T-helper 1 cell treated with Interleukin-12 subunit alpha and Interleukin-12 subunit beta and Interleukin-4 antibody, amounts not matched to agents 30 μg/mL and 1 μg/mL, for 36 hours (primary cell): ENCODE data around the gene TRRAP.

Experiments
- H3K27ac Mint-ChIP-seq: one replicate; pipeline ENCODE4 v1.8.0; 2021; ENCODE audit warnings: mild to moderate bottlenecking, mixed read lengths
- H3K27me3 Mint-ChIP-seq: one replicate; pipeline ENCODE4 v1.8.0; 2021; ENCODE audit warnings: low read depth, mixed read lengths
- H3K36me3 Mint-ChIP-seq: one replicate; pipeline ENCODE4 v1.8.0; 2021; ENCODE audit warnings: low read depth, mixed read lengths
- H3K4me1 Mint-ChIP-seq: one replicate; pipeline ENCODE4 v1.8.0; 2021; ENCODE audit warnings: low read depth, mixed read lengths
- H3K4me3 Mint-ChIP-seq: one replicate; pipeline ENCODE4 v1.8.0; 2021; ENCODE audit warnings: mild to moderate bottlenecking, moderate library complexity, mixed read lengths
- H3K9me3 Mint-ChIP-seq: one replicate; pipeline ENCODE4 v1.8.0; 2021; ENCODE audit warnings: mixed read lengths

TRRAP gene

DNA sequence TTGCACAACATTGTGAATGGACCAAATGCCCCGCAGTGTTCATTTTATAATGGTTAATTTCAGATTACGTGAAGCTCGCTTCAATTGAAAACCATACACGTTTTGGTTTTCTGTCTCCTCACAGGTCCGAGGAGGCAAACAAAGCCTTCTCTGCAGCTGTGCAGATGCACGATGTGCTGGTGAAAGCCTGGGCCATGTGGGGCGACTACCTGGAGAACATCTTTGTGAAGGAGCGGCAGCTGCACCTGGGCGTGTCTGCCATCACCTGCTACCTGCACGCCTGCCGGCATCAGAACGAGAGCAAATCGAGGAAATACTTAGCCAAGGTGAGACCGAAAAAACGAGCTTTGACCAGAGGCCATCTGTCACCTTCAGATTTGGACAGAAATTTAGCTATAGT, 110.3 kb downstream of the TRRAP start:
- Mint-ChIP-seq H3K27ac (no peak overlapping the region), H3K4me3 (no peak overlapping the region), H3K4me1 (no peaks in the 10 kb centered on the region), H3K27me3 (no peaks in the 10 kb centered on the region), H3K9me3 (peaks cover 12% of the 10 kb centered on the region), H3K36me3 (peaks cover 66% of the 10 kb centered on the region)

DNA sequence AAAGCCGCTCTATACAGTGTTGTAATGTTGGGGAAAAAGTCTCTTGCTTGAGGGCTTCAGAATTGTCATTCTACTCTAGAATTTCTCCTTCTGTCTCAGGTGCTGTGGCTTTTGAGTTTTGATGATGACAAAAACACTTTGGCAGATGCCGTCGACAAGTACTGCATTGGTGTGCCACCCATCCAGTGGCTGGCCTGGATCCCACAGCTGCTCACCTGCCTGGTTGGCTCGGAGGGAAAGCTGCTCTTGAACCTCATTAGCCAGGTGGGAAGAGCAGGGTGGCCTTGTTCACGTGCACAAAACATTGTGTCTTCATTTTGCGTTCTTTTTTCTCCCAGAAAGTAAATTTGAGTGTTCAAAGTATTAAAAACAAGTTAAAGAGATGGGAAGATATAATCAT, 112.0 kb downstream of the TRRAP start:
- Mint-ChIP-seq H3K27me3 (no peaks in the 10 kb centered on the region), H3K4me3 (no peak overlapping the region), H3K27ac (no peak overlapping the region), H3K4me1 (no peaks in the 10 kb centered on the region), H3K36me3 (peaks cover 59% of the 10 kb centered on the region), H3K9me3 (peaks cover 12% of the 10 kb centered on the region)

DNA sequence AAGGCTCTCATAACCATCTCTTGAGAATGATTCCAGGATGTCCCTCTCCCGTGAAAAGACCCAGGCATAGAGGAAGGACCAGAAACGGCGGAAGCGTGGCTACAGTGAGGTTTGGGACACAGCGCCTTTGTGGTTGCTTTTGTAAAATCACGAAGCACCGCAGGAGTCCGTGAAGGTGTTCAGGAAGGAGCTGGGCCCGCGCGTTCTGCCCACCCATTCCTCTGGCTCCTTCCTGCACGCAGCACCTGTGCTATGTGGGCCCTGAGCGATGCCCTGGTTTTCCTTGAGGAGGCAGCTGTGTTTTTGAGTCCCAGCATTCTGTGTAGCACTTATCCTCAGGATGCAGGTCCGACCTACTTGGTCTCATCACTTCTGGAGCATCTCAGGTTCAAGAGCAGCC, 112.8 kb downstream of the TRRAP start:
- Mint-ChIP-seq H3K27me3 (no peaks in the 10 kb centered on the region), H3K9me3 (peaks cover 6% of the 10 kb centered on the region), H3K4me3 (no peak overlapping the region), H3K36me3 (peaks cover 59% of the 10 kb centered on the region), H3K4me1 (peaks cover 6% of the 10 kb centered on the region), H3K27ac (no peak overlapping the region)

DNA sequence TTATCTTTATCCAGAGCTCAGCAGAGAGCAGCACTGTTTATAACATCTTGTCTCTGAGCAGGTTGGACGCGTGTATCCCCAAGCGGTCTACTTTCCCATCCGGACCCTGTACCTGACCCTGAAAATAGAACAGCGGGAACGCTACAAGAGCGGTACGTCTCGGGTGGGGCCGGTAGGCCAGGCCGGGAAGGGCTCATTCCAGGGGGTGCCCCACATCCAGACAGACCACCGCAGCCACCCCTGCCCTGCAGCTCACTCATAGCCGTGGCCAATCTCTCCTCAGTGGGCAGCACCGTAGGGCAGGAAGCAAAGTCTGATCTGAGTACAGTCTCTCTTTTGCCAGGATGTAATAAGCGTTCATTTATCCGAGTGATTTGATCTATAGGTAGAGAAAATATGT, 113.7 kb downstream of the TRRAP start:
- Mint-ChIP-seq H3K27me3 (no peaks in the 10 kb centered on the region), H3K4me3 (no peak overlapping the region), H3K36me3 (peaks cover 52% of the 10 kb centered on the region), H3K27ac (no peak overlapping the region), H3K4me1 (peaks cover 6% of the 10 kb centered on the region), H3K9me3 (no peaks in the 10 kb centered on the region)

DNA sequence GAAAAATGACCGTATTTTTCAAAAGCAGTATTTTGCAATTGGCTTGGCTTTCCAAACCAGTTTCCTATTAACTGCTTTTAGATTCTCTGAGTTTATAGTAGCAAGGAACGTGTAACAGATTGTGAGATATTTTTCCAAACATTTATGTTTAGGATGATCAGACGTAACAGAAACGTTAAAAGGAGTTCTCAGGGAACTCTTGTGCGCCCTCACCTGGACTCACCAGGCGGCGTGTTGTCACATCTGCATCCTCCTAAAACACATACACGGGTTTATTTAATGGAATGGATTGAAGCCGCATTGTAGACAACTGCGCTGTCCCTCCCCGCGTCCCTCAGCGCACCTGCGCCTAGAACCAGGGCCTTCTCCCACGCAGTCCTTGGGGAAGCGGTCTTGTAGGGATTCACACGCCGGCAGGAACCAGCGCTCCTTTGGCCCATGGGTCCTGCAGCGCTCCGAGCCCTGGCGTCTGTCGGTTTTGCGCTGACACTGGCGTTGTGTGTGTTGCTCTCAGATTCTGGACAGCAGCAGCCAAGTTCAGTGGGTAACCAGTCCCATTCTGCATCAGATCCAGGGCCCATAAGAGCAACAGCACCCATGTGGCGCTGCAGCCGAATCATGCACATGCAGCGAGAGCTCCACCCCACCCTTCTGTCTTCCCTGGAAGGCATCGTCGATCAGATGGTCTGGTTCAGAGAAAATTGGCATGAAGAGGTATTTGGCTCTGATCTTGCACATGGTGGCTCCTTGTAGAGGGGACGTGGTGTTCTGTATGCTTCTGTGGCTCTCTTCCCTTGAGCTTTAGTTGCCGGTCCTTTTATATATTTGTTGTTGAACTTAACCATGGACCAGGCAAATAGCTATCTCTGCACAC, 114.9 kb downstream of the TRRAP start:
- Mint-ChIP-seq H3K4me3 (no peak overlapping the region), H3K36me3 (peaks cover 41% of the 10 kb centered on the region), H3K9me3 (no peaks in the 10 kb centered on the region), H3K27ac (no peak overlapping the region), H3K4me1 (peaks cover 6% of the 10 kb centered on the region), H3K27me3 (no peaks in the 10 kb centered on the region)

DNA sequence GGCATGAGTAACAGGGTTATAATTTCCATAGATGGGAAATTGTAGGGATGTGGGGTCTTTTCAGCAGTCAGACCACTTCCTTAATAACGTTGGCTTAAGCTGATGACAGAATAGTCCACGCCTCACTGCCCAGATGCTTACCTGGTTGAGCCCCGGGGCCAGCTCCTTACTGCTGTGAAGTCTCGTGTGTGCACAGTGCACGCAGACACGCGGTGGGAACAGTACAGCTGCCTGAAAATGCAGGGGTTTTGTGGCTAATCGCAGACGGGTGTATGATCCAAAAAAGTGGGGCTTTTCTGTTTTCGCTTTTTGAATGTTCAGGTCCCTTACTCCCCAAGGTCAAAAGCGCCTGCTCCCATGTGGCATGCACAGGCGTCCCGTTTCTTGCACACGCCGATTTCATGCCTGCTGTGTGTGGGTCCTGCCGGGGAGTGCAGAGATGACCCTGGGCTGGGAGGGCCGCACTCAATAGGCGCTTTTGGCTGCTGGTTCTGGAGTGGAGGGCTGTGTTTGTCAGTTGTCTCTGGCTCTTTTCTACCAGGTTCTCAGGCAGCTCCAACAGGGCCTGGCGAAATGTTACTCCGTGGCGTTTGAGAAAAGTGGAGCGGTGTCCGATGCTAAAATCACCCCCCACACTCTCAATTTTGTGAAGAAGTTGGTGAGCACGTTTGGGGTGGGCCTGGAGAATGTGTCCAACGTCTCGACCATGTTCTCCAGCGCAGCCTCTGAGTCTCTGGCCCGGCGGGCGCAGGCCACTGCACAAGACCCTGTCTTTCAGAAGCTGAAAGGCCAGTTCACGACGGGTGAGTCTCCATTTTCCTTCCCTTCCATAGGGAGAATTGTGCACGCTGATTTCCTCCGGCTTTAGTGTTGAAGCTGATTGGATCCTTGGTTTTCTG, 116.0 kb downstream of the TRRAP start:
- Mint-ChIP-seq H3K27ac (no peak overlapping the region), H3K27me3 (no peaks in the 10 kb centered on the region), H3K4me3 (no peak overlapping the region), H3K9me3 (no peaks in the 10 kb centered on the region), H3K4me1 (peaks cover 6% of the 10 kb centered on the region), H3K36me3 (peaks cover 36% of the 10 kb centered on the region)

DNA sequence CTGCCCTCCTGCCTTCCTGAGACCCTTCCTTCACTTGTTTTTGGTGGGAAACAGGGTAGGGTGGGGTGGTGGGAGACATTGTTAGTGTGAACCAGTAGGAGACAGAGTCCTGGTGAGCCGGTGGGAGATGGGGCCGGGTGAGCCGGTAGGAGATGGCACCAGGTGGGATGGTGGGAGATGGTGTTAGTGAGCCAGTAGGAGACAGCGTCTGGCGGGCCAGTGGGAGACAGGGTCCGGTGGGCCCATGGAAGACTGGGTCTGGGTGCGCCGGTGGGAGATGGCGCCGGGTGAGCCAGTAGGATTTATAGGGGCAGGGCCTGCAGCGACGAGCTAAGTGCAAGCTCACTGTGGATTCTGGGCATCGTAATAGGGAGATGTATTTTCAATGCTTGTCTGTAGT, 116.8 kb downstream of the TRRAP start:
- peaks cover 33% of the 10 kb centered on the region for H3K36me3 Mint-ChIP-seq
- no peaks in the 10 kb centered on the region for H3K27me3 Mint-ChIP-seq
- no peak overlapping the region for H3K27ac Mint-ChIP-seq
- H3K4me3 Mint-ChIP-seq, result no peak overlapping the region
- H3K4me1 Mint-ChIP-seq, result peaks cover 6% of the 10 kb centered on the region
- no peaks in the 10 kb centered on the region for H3K9me3 Mint-ChIP-seq

DNA sequence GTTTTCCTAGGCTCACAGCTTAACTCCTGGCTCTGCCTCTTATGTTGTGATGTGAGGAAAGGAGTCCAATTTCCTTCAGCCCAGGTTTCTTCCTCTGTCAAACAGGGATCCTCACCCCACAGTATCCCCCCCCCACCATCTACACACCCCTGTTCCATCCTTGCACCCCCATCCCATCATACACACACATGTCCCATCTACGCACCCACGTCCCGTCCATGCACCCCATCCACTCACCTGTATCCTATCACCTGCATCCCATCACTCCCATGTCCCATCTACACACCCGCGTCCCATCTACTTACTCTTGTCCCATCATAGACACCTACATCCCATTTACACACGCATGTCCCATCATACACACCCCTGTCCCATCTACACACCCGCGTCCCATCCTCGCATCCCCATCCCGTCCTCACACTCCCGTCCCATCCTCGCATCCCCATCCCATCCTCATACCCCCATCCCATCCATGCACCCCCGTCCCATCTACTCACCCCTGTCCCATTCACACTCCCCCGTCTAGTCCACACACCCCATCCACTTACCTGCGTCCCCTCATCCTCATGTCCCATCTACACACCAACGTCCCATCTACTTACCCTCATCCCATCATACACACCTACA, 117.3 kb downstream of the TRRAP start:
- no peak overlapping the region for H3K4me3 Mint-ChIP-seq
- H3K27ac Mint-ChIP-seq, result no peak overlapping the region
- peaks cover 6% of the 10 kb centered on the region for H3K4me1 Mint-ChIP-seq
- H3K27me3 Mint-ChIP-seq, result no peaks in the 10 kb centered on the region
- peaks cover 30% of the 10 kb centered on the region for H3K36me3 Mint-ChIP-seq
- no peaks in the 10 kb centered on the region for H3K9me3 Mint-ChIP-seq

DNA sequence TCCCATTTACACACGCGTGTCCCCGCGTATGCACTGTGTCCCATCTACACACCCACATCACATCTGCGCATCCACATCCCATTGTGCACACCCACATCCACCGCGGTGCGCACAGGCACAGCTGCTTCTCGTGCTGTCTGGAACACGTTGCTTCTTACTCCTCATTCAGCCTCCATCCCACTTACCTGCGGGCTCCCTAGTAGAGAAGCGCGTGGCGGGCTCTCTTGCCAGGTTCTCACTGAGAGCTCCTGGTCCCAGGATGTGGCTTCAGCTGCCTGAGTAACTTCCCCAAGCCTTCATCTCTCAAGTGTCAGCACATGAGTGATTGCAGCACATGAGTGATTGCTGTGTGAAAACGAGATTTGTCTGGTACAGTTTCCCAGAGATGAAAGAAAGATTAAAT, 117.8 kb downstream of the TRRAP start:
- Mint-ChIP-seq H3K4me3 (no peak overlapping the region), H3K36me3 (peaks cover 35% of the 10 kb centered on the region), H3K27me3 (no peaks in the 10 kb centered on the region), H3K4me1 (peaks cover 6% of the 10 kb centered on the region), H3K9me3 (no peaks in the 10 kb centered on the region), H3K27ac (no peak overlapping the region)

DNA sequence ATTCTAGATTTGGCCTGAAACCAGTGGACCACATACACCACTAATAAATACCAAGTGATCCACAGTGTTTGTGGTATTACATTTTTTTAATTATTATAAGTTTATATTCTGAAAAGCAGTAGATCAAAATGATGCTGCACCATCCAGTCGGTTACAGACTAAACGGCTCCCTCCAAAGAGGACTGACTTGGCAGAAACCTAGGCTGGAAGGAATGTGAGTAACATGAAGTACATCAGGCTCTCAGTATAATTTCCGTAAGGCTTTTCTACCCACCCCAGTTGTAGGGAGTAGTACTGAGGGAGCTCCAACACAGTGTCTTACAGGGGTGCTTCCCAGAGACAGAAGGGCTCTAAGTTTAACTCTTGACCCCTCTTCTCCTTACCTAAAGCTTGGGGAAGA, 119.5 kb downstream of the TRRAP start:
- no peaks in the 10 kb centered on the region for H3K9me3 Mint-ChIP-seq
- H3K4me3 Mint-ChIP-seq, result no peak overlapping the region
- H3K36me3 Mint-ChIP-seq, result peaks cover 40% of the 10 kb centered on the region
- H3K27me3 Mint-ChIP-seq, result no peaks in the 10 kb centered on the region
- H3K27ac Mint-ChIP-seq, result no peak overlapping the region
- peaks cover 11% of the 10 kb centered on the region for H3K4me1 Mint-ChIP-seq

DNA sequence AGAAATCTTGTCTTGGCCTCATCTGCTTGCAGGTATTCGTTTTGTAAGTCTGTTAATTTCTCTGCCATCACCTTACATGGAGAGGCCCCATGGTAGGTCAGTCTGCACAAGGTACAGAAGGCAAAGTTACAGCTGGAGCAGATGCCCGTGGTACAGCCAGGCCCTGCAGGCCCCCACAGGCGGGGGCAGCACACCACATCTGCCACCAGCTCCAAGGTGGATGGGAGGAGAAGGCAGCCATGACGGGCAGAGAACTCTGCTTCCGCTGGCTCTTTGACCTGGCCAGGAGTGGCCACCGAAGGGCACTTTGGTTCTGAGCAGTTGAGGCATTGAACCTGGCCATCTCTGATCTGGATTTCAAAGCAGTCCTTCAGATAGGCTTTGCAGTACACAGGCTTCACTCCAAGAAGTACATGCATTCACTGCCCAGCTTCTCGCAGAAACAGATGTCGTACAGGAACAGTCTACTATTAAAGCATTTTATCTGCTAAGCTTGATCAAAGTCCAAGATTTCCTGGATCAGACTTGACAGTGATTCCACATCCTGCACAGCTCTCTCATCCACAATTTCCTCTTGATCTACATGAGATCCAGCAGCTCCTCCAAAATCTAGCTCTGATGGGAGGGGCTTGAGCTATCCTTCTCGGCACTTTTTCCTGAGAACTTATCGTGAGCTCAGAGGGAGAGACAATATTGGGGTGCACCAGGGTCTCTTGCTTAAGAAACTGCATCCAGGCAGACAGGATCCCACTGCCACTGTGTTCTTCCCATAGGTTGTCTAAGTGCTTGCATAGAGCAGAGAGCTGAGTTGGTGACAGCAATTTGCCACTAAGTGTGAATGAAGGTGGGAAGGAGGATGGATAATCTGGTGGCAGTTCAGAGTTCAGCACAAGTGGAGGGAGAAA, 120.7 kb downstream of the TRRAP start:
- Mint-ChIP-seq H3K27ac (no peak overlapping the region), H3K4me3 (no peak overlapping the region)

DNA sequence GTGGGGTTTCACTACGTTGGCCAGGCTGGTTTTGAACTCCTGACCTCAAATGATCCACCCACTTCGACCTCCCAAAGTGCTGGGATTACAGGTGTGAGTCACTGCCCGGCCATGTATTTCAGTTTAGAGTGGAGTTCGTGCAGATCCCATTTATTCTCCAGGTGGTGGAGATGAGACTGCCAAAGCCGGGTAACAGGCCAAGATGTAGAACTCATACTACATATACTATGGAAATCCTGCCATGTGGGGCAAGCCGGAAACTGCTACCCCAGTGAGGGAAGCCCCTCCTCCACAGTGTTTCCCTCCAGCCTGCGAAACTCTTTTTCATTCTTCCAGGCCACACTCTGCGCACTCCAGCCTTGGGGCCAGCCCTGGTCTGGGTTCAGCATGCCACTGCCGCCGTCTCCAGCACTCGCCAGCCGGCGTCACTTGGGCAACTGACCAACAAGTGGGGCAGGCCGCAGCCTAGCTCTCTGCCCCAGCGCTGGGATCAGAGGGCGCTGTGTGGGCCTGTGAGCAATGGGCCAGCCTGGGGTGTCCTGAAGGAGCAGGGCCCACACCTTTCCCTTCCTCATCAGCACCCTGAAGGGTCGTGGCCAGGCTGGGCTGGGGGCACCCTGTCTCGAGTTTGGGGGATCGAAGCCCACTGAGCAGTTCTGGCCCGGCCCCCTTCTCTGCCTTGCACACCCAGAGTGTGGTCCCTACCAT, 122.0 kb downstream of the TRRAP start:
- peaks cover 33% of the 10 kb centered on the region for H3K36me3 Mint-ChIP-seq
- H3K9me3 Mint-ChIP-seq, result no peaks in the 10 kb centered on the region
- no peak overlapping the region for H3K27ac Mint-ChIP-seq

More for the DNA sequence above, 120.7 kb downstream of the TRRAP start:
- H3K9me3 Mint-ChIP-seq, result no peaks in the 10 kb centered on the region
- H3K36me3 Mint-ChIP-seq, result peaks cover 36% of the 10 kb centered on the region
- no peaks in the 10 kb centered on the region for H3K27me3 Mint-ChIP-seq
- peaks cover 11% of the 10 kb centered on the region for H3K4me1 Mint-ChIP-seq

DNA sequence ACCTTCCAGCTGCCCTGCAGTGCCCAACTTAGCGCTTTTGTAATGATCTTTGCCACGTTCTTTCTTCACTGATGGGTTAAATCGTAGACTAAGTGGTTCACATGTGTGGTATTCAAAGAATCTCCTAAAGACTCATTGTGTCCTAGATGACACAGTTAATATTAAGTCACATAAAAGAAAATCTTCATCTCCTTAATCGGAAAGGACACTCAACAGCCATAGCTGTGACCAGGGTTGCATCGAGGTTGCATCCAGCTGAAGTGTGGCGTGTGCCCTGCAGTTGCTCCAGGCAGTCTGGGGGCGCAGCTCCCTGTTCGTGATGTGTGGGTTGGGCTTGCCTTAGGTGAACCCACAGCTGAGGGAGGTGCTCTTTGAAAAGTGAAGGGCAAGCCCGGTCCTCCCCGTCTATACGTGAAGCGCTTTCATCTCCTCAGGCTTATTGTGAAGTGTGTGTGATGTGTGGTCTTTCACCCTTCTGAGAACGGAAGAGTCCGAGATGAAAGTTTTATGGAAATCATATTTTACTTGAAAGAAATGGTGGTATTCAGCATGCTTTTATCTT, 122.7 kb downstream of the TRRAP start:
- H3K4me3 Mint-ChIP-seq, result no peak overlapping the region
- H3K4me1 Mint-ChIP-seq, result peaks cover 7% of the 10 kb centered on the region
- H3K27ac Mint-ChIP-seq, result no peak overlapping the region
- H3K9me3 Mint-ChIP-seq, result no peaks in the 10 kb centered on the region
- peaks cover 28% of the 10 kb centered on the region for H3K36me3 Mint-ChIP-seq
- H3K27me3 Mint-ChIP-seq, result no peaks in the 10 kb centered on the region

More for the DNA sequence above, 122.0 kb downstream of the TRRAP start:
- peaks cover 11% of the 10 kb centered on the region for H3K4me1 Mint-ChIP-seq
- no peak overlapping the region for H3K4me3 Mint-ChIP-seq
- no peaks in the 10 kb centered on the region for H3K27me3 Mint-ChIP-seq
